Gastrocnemius medialis (tissue), 4 donors: Measurements from ENCODE around the gene ADGRB3.

Experiments
- POLR2A ChIP-seq, 2 donors: fragments of 450-650 bp; IDR thresholded peaks; one replicate each; pipeline ENCODE4 v1.6.1; 2017; ENCODE audit warnings: antibody characterized with exemption in 2 of 2, mild to moderate bottlenecking in 2 of 2, moderate library complexity in 2 of 2
- TF ChIP-seq, protein P1 (sequence below), 5 experiments: fragments of 450-650 bp in 3 of 5; fragments of 200-600 bp in 2 of 5; sonication (generic) in 2 of 5; IDR thresholded peaks in 4 of 5; conservative IDR thresholded peaks in 1 of 5; 1 replicate in 4 of 5; 2 replicates in 1 of 5; pipeline ENCODE4 v1.5.1; 2016 to 2019; ENCODE audit warnings: antibody characterized with exemption in 5 of 5, mild to moderate bottlenecking in 3 of 5, moderate library complexity in 3 of 5

DNA sequence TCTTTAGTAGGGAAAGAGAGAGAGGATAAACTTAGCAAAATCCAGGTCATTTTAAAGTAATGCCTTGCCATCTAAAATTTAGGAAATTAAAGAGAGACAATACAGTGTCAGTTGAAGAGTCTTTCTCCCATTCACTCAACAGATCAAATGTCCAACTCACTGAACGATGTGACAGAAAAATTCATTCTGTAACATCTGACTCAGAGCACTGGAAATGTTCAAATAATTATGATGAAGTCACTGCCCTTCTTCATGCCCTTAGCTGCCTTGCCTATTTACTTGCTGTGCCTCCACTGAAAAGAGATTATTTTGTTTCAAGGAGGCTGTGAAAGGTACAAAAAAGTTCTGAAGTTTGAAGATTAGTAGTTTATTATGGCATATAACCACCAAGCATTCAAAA, 434.8 kb downstream of the ADGRB3 start:
- TF ChIP-seq, protein P1, sequence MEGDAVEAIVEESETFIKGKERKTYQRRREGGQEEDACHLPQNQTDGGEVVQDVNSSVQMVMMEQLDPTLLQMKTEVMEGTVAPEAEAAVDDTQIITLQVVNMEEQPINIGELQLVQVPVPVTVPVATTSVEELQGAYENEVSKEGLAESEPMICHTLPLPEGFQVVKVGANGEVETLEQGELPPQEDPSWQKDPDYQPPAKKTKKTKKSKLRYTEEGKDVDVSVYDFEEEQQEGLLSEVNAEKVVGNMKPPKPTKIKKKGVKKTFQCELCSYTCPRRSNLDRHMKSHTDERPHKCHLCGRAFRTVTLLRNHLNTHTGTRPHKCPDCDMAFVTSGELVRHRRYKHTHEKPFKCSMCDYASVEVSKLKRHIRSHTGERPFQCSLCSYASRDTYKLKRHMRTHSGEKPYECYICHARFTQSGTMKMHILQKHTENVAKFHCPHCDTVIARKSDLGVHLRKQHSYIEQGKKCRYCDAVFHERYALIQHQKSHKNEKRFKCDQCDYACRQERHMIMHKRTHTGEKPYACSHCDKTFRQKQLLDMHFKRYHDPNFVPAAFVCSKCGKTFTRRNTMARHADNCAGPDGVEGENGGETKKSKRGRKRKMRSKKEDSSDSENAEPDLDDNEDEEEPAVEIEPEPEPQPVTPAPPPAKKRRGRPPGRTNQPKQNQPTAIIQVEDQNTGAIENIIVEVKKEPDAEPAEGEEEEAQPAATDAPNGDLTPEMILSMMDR (IDR thresholded peaks at IDR 0.05 in 4 of 5, conservative IDR thresholded peaks at IDR 0.05 in 1 of 5): no peak
- TF ChIP-seq POLR2A (IDR thresholded peaks at IDR 0.05): no peak
